AG09309 (cell line): ENCODE measurements around the gene ABHD18.
"Not testable (repeated sequence)": the region's sequence is repeated elsewhere in the genome, so short reads cannot be mapped to it uniquely, and the experiment has no call there.

Source experiments
- DNase-seq: peaks from one replicate; pipeline ENCODE4 v3.0.0-alpha.2; 2010; ENCODE audit warnings: low read depth
- H3K4me3 ChIP-seq: 2 replicates; pipeline ENCODE4 v1.5.1; 2011; ENCODE audit warnings: mild to moderate bottlenecking, low read depth, low read length, moderate library complexity; ENCODE audit not compliant: control insufficient read depth
- TF ChIP-seq, protein P1 (sequence below): IDR thresholded peaks from 2 replicates; pipeline ENCODE4 v1.5.1; 2011; ENCODE audit warnings: mild to moderate bottlenecking, low read depth, low read length, inconsistent platforms; ENCODE audit not compliant: insufficient read depth, control insufficient read depth; ENCODE audit errors: missing control alignments

Gene ABHD18

GRCh38 chr4:128029907-128030306, 64.7 kb downstream of the ABHD18 start:
- TF ChIP-seq, protein P1, sequence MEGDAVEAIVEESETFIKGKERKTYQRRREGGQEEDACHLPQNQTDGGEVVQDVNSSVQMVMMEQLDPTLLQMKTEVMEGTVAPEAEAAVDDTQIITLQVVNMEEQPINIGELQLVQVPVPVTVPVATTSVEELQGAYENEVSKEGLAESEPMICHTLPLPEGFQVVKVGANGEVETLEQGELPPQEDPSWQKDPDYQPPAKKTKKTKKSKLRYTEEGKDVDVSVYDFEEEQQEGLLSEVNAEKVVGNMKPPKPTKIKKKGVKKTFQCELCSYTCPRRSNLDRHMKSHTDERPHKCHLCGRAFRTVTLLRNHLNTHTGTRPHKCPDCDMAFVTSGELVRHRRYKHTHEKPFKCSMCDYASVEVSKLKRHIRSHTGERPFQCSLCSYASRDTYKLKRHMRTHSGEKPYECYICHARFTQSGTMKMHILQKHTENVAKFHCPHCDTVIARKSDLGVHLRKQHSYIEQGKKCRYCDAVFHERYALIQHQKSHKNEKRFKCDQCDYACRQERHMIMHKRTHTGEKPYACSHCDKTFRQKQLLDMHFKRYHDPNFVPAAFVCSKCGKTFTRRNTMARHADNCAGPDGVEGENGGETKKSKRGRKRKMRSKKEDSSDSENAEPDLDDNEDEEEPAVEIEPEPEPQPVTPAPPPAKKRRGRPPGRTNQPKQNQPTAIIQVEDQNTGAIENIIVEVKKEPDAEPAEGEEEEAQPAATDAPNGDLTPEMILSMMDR, result no peak
- no peak for DNase-seq
- no peak overlapping the region for H3K4me3 ChIP-seq

DNA sequence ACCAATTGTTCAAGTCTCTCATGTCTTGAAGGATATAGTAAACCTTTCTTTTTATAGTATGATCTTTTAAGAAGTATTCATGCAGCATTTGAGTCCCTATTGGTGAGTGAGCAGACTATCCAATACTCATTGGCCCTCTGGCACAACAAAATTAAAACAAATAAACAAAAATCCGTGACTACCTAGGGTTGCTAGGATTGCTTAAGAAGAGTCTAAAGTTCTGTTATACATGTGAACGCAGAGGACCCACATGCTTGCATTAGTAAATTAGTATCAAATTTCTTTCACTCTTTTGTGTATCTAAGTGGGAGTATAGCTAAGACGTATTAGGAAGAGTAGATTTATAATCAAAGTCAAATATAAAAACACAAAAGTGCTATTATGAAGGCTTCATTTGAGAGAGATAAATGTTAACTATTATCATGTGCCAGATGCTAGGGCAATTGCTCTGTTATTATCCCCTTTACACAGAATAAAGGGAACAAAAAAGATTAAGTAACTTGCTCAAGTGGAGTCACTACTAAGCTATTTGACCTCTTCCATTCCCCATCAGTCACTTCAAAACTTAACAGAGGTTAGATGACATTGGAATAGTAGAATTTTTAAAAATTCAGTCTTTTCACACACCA, 66.7 kb downstream of the ABHD18 start:
- no peak for DNase-seq
- TF ChIP-seq, protein P1, result no peak
- no peak overlapping the region for H3K4me3 ChIP-seq

GRCh38 chr4:128039568-128039967, 74.4 kb downstream of the ABHD18 start:
- TF ChIP-seq, protein P1, result no peak
- no peak for DNase-seq

DNA sequence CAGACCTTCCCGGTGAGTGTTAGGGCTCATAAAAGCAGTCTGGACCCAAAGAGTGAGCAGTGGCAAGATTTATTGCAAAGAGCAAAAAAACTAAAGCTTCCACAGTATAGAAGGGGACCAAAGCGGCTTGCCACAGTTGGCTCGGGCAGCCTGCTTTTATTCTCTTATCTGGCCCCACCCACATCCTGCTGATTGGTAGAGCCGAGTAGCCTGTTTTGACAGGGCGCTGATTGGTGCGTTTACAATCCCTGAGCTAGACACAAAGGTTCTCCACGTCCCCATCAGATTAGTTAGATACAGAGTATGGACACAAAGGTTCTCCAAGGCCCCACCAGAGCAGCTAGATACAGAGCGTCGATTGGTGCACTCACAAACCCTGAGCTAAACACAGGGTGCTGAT, 81.8 kb downstream of the ABHD18 start:
- not testable (repeated sequence) for H3K4me3 ChIP-seq, DNase-seq

More at GRCh38 chr4:128039568-128039967, 74.4 kb downstream of the ABHD18 start:
- no peak overlapping the region for H3K4me3 ChIP-seq

GRCh38 chr4:128047514-128047913, 82.3 kb downstream of the ABHD18 start:
- not testable (repeated sequence) for H3K4me3 ChIP-seq, DNase-seq

DNA sequence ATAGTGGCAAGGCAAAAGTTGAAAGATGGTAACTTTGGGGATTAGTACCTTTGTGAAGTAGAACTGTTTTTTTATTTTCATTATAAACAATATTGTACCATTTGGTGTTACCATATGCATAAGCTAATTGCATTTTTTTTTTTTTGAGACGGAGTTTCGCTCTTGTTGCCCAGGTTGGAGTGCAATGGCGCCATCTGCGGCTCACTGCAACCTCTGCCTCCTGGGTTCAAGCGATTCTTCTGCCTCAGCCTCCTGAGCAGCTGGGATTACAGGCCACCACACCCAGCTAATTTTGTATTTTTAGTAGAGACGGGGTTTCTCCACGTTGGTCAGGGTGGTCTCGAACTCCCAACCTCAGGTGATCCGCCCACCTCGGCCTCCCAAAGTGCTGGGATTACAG, 86.0 kb downstream of the ABHD18 start:
- not testable (repeated sequence) for DNase-seq

GRCh38 chr4:128054907-128055306, 89.7 kb downstream of the ABHD18 start:
- not testable (repeated sequence) for DNase-seq, H3K4me3 ChIP-seq

More for the DNA sequence above, 86.0 kb downstream of the ABHD18 start:
- H3K4me3 ChIP-seq, result not testable (repeated sequence)

- H3K4me3 ChIP-seq, result not testable (repeated sequence)
Measured at GRCh38 chr4:128055441-128056206, 90.4 kb downstream of the ABHD18 start.

GRCh38 chr4:128056396-128056795, 91.2 kb downstream of the ABHD18 start:
- TF ChIP-seq, protein P1, result no peak
- no peak overlapping the region for H3K4me3 ChIP-seq
- no peak for DNase-seq

More at GRCh38 chr4:128055441-128056206, 90.4 kb downstream of the ABHD18 start:
- DNase-seq, result not testable (repeated sequence)
